Ishikawa (cell line): ENCODE data around the gene LLGL2.

Experiments used
- CEBPB ChIP-seq: IDR thresholded peaks from 2 replicates; pipeline ENCODE4 v1.6.1; 2012
- CREB1 ChIP-seq: IDR thresholded peaks from 2 replicates; pipeline ENCODE4 v1.6.1; 2012; ENCODE audit warnings: low read depth
- EGR1 ChIP-seq: IDR thresholded peaks from 2 replicates; pipeline ENCODE4 v1.6.1; 2012
- RAD21 ChIP-seq: IDR thresholded peaks from 2 replicates; pipeline ENCODE4 v1.6.1; 2012; ENCODE audit warnings: low read depth
- TAF1 ChIP-seq: IDR thresholded peaks from 2 replicates; pipeline ENCODE4 v1.6.1; 2012; ENCODE audit warnings: low read depth, mild to moderate bottlenecking
- TCF12 ChIP-seq: IDR thresholded peaks from 2 replicates; pipeline ENCODE4 v1.6.1; 2012; ENCODE audit warnings: low read depth
- YY1 ChIP-seq: IDR thresholded peaks from 2 replicates; pipeline ENCODE4 v1.6.1; 2012; ENCODE audit warnings: low read depth
- ZBTB7A ChIP-seq: IDR thresholded peaks from 2 replicates; pipeline ENCODE4 v1.6.1; 2012; ENCODE audit warnings: low read depth
- TF ChIP-seq, protein P1 (sequence below): IDR thresholded peaks from 2 replicates; pipeline ENCODE4 v1.6.1; 2012; ENCODE audit warnings: low read depth, mild to moderate bottlenecking
- TF ChIP-seq, protein P2 (sequence below): IDR thresholded peaks from 2 replicates; pipeline ENCODE4 v1.6.1; 2012

DNA sequence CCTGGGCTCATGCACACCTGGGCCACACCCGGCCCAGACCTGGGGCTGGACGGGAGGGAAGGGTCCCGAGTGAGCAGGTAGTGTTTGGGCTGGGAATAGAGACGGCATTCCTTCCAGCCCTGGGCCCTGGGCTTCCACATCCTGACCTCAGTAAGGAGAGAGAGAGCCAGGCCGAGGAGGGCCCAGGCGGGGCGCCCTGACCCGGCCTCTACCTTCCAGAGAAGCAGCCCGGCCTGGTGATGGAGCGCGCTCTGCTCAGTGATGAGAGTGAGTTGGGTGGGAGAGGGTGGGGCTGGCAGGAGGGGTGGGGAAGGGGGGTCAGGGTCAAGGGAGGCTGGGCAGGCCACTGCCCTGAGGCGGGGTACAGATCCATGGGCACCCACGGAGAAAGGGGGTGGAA is 48.5 kb downstream of the LLGL2 start:
- no peak for TF ChIP-seq TCF12
- TF ChIP-seq, protein P1, sequence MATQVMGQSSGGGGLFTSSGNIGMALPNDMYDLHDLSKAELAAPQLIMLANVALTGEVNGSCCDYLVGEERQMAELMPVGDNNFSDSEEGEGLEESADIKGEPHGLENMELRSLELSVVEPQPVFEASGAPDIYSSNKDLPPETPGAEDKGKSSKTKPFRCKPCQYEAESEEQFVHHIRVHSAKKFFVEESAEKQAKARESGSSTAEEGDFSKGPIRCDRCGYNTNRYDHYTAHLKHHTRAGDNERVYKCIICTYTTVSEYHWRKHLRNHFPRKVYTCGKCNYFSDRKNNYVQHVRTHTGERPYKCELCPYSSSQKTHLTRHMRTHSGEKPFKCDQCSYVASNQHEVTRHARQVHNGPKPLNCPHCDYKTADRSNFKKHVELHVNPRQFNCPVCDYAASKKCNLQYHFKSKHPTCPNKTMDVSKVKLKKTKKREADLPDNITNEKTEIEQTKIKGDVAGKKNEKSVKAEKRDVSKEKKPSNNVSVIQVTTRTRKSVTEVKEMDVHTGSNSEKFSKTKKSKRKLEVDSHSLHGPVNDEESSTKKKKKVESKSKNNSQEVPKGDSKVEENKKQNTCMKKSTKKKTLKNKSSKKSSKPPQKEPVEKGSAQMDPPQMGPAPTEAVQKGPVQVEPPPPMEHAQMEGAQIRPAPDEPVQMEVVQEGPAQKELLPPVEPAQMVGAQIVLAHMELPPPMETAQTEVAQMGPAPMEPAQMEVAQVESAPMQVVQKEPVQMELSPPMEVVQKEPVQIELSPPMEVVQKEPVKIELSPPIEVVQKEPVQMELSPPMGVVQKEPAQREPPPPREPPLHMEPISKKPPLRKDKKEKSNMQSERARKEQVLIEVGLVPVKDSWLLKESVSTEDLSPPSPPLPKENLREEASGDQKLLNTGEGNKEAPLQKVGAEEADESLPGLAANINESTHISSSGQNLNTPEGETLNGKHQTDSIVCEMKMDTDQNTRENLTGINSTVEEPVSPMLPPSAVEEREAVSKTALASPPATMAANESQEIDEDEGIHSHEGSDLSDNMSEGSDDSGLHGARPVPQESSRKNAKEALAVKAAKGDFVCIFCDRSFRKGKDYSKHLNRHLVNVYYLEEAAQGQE: no peak
- no peak for TF ChIP-seq TAF1
- TF ChIP-seq CEBPB: no peak
- TF ChIP-seq RAD21: no peak
- TF ChIP-seq, protein P2, sequence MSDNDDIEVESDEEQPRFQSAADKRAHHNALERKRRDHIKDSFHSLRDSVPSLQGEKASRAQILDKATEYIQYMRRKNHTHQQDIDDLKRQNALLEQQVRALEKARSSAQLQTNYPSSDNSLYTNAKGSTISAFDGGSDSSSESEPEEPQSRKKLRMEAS: no peak
- TF ChIP-seq CREB1: no peak
- TF ChIP-seq EGR1: no peak
- TF ChIP-seq YY1: no peak
- no peak for TF ChIP-seq ZBTB7A
